Breast epithelium (tissue), 3 donors: ENCODE results near the gene PRSS57.

Experiments
- POLR2A ChIP-seq: fragments of 450-650 bp; IDR thresholded peaks from one replicate; pipeline ENCODE4 v1.6.1; 2016; ENCODE audit warnings: antibody characterized with exemption, mild to moderate bottlenecking, moderate library complexity
- POLR2AphosphoS5 ChIP-seq, 3 donors: sonication (generic); formaldehyde crosslinking; IDR thresholded peaks; one replicate each; pipeline ENCODE4 v1.6.1; 2017; ENCODE audit warnings: antibody characterized with exemption in 3 of 3
- TF ChIP-seq, protein P1 (sequence below), 3 donors: fragments of 450-650 bp; IDR thresholded peaks; one replicate each; pipeline ENCODE4 v1.5.1; 2016 to 2017; ENCODE audit warnings: antibody characterized with exemption in 3 of 3, mild to moderate bottlenecking in 3 of 3, moderate library complexity in 3 of 3

DNA sequence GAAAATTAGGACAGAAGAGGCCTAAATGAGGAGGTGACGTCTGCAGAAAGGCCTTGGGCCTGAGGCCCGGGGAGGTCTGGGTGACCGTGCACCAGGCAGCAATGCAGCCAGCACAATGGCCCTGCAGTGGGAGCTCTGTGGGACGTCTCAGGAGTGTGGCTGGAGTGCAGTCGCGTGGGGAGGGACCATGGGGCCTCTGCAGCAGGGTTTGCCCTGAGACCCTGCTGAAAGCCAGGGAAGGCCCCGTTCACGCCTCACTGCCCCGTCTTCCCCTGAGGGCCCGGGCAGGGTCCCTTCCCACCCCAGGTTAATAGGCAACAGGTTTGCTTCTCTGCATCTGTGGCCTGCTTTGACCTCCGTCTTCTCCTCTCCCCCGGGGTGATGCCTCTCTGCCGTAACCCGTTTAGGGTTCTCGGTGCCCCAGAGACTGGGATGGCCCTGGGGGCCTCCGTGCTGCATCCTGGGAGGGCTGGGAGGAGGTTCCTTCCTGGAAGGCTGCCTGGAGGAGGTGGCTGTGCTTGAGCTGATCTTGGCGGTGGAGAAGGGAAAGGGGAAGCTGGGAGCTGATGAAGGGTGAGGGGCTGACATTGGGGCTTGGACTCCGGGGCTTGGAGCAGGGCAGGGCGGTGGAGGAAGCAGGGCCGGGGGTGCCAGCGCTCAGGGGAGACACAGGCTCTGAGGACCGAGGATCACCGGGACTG, 23.1 kb upstream of the PRSS57 start:
- TF ChIP-seq, protein P1, sequence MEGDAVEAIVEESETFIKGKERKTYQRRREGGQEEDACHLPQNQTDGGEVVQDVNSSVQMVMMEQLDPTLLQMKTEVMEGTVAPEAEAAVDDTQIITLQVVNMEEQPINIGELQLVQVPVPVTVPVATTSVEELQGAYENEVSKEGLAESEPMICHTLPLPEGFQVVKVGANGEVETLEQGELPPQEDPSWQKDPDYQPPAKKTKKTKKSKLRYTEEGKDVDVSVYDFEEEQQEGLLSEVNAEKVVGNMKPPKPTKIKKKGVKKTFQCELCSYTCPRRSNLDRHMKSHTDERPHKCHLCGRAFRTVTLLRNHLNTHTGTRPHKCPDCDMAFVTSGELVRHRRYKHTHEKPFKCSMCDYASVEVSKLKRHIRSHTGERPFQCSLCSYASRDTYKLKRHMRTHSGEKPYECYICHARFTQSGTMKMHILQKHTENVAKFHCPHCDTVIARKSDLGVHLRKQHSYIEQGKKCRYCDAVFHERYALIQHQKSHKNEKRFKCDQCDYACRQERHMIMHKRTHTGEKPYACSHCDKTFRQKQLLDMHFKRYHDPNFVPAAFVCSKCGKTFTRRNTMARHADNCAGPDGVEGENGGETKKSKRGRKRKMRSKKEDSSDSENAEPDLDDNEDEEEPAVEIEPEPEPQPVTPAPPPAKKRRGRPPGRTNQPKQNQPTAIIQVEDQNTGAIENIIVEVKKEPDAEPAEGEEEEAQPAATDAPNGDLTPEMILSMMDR (IDR thresholded peaks at IDR 0.05): no peak
- TF ChIP-seq POLR2A: no peak
- no peak for TF ChIP-seq POLR2AphosphoS5 (IDR thresholded peaks at IDR 0.05)
